Neural progenitor cell (in vitro differentiated cells): ENCODE results near the gene DET1.
"Not testable (repeated sequence)": the region's sequence is repeated elsewhere in the genome, so short reads cannot be mapped to it uniquely, and the experiment has no call there.

Source experiments
- EZH2phosphoT487 ChIP-seq: fragments of 200-600 bp; sonication (generic); IDR thresholded peaks from 2 replicates; pipeline ENCODE4 v1.6.1; 2017; ENCODE audit warnings: antibody characterized with exemption
- TF ChIP-seq, protein P1 (sequence below): fragments of 200-600 bp; sonication (generic); IDR thresholded peaks from 2 replicates; pipeline ENCODE4 v1.5.1; 2017; ENCODE audit warnings: antibody characterized with exemption, mild to moderate bottlenecking

DNA sequence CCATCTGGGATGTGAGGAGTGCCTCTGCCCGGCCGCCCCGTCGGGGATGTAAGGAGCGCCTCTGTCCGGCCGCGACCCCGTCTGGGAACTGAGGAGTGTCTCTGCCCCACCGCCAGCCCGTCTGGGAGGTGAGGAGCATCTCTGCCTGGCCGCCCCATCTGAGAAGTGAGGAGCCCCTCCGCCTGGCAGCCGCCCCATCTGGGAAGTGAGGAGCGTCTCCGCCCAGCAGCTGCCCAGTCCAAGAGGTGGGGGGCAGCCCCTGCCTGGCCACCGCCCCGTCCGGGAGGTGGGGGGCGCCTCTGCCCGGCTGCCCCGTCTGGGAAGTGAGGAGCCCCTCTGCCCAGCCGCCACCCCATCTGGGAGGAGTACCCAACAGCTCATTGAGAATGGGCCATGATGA lies 22.4 kb downstream of the DET1 start:
- TF ChIP-seq, protein P1, sequence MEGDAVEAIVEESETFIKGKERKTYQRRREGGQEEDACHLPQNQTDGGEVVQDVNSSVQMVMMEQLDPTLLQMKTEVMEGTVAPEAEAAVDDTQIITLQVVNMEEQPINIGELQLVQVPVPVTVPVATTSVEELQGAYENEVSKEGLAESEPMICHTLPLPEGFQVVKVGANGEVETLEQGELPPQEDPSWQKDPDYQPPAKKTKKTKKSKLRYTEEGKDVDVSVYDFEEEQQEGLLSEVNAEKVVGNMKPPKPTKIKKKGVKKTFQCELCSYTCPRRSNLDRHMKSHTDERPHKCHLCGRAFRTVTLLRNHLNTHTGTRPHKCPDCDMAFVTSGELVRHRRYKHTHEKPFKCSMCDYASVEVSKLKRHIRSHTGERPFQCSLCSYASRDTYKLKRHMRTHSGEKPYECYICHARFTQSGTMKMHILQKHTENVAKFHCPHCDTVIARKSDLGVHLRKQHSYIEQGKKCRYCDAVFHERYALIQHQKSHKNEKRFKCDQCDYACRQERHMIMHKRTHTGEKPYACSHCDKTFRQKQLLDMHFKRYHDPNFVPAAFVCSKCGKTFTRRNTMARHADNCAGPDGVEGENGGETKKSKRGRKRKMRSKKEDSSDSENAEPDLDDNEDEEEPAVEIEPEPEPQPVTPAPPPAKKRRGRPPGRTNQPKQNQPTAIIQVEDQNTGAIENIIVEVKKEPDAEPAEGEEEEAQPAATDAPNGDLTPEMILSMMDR = not testable (repeated sequence)
- not testable (repeated sequence) for TF ChIP-seq EZH2phosphoT487
